ENCODE results near the gene GALNT2. TPM values are rescaled to one million over a fixed set of nuclear protein-coding genes. Genes with fewer than 3 reads are reported as not detected.

The GALNT2 gene
- polyA plus RNA-seq, 2 of the 4 experiments (the other 2 are of a cell fraction), result 66.9 to 114 TPM

DNA sequence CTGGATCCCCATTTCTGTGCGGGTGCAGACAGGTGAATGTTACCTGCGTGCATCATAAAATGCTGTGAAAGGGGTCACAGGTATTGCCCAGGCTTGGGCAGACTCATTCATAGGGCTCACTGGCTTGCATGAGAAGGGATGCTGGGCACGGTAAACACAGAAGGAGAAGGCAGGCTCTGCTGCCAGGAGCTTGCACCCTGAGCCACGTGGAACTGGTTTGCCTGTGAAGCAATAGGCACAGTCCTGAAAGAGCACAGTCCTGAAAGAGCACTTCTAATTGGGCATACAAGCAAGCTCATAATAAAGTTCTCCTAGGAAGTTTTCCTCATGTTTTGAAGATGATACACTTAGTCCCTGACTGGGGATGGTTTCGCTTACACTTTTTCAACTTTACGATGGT is 40.9 kb downstream of the GALNT2 start:
- CTCF ChIA-PET, result interaction anchor here (1.8 kb wide), 1 partner anchor 21 kb away, joined by 5 read pairs; no protein-coding TSS in a partner anchor
- no peak for FAIRE-seq
- ATAC-seq, result no peak
- 75% methylated on average over 6 of the region's 6 CpGs for WGBS (ENCODE audit: missing lambda C conversion rate)
- POLR2A ChIA-PET, result no interaction called here
- no peak for TF ChIP-seq NPAS2 (CRISPR knock-in tag; IDR thresholded peaks at IDR 0.05; ENCODE audit: borderline replicate concordance)
- TF ChIP-seq RNF2 (IDR thresholded peaks at IDR 0.05; ENCODE audit: borderline replicate concordance, low read depth), result no peak
- no peak for TF ChIP-seq NFE2L2 (conservative IDR thresholded peaks at IDR 0.05; ENCODE audit: low read length)
- TF ChIP-seq, protein P1, sequence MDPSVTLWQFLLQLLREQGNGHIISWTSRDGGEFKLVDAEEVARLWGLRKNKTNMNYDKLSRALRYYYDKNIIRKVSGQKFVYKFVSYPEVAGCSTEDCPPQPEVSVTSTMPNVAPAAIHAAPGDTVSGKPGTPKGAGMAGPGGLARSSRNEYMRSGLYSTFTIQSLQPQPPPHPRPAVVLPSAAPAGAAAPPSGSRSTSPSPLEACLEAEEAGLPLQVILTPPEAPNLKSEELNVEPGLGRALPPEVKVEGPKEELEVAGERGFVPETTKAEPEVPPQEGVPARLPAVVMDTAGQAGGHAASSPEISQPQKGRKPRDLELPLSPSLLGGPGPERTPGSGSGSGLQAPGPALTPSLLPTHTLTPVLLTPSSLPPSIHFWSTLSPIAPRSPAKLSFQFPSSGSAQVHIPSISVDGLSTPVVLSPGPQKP (IDR thresholded peaks at IDR 0.05; ENCODE audit: low read depth, low read length), result no peak
- TF ChIP-seq ZNF302 (CRISPR knock-in tag; IDR thresholded peaks at IDR 0.05), result no peak
- no peak for TF ChIP-seq MAFK (IDR thresholded peaks at IDR 0.05; ENCODE audit: partially characterized antibody)
- TF ChIP-seq, protein P2, sequence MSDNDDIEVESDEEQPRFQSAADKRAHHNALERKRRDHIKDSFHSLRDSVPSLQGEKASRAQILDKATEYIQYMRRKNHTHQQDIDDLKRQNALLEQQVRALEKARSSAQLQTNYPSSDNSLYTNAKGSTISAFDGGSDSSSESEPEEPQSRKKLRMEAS (IDR thresholded peaks at IDR 0.05), result no peak
- no peak for TF ChIP-seq MAZ (IDR thresholded peaks at IDR 0.05; ENCODE audit: borderline replicate concordance, low read depth, low read length)
- no peak for TF ChIP-seq ZFP36 (IDR thresholded peaks at IDR 0.05; ENCODE audit: borderline replicate concordance, partially characterized antibody)
- TF ChIP-seq, protein P3, sequence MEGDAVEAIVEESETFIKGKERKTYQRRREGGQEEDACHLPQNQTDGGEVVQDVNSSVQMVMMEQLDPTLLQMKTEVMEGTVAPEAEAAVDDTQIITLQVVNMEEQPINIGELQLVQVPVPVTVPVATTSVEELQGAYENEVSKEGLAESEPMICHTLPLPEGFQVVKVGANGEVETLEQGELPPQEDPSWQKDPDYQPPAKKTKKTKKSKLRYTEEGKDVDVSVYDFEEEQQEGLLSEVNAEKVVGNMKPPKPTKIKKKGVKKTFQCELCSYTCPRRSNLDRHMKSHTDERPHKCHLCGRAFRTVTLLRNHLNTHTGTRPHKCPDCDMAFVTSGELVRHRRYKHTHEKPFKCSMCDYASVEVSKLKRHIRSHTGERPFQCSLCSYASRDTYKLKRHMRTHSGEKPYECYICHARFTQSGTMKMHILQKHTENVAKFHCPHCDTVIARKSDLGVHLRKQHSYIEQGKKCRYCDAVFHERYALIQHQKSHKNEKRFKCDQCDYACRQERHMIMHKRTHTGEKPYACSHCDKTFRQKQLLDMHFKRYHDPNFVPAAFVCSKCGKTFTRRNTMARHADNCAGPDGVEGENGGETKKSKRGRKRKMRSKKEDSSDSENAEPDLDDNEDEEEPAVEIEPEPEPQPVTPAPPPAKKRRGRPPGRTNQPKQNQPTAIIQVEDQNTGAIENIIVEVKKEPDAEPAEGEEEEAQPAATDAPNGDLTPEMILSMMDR (IDR thresholded peaks at IDR 0.05), result no peak
- no peak for TF ChIP-seq TP53 (CRISPR knock-in tag; IDR thresholded peaks at IDR 0.05)
- no peak for TF ChIP-seq JUNB (IDR thresholded peaks at IDR 0.05)
- TF ChIP-seq, protein P4, sequence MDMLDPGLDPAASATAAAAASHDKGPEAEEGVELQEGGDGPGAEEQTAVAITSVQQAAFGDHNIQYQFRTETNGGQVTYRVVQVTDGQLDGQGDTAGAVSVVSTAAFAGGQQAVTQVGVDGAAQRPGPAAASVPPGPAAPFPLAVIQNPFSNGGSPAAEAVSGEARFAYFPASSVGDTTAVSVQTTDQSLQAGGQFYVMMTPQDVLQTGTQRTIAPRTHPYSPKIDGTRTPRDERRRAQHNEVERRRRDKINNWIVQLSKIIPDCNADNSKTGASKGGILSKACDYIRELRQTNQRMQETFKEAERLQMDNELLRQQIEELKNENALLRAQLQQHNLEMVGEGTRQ (IDR thresholded peaks at IDR 0.05), result no peak
- TF ChIP-seq HOXA7 (CRISPR knock-in tag; IDR thresholded peaks at IDR 0.05), result no peak
- TF ChIP-seq, protein P5, sequence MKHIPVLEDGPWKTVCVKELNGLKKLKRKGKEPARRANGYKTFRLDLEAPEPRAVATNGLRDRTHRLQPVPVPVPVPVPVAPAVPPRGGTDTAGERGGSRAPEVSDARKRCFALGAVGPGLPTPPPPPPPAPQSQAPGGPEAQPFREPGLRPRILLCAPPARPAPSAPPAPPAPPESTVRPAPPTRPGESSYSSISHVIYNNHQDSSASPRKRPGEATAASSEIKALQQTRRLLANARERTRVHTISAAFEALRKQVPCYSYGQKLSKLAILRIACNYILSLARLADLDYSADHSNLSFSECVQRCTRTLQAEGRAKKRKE (CRISPR knock-in tag; IDR thresholded peaks at IDR 0.05; ENCODE audit: low read depth), result no peak
- no peak for DNase-seq (ENCODE audit: low read depth in 1 of 2, low spot score in 1 of 2)
- H3K4me3 ChIP-seq, result no peak overlapping the region
- no peak overlapping the region for H3K4me2 ChIP-seq
- H3K27ac ChIP-seq, result peak overlapping the region in 1 of 2 experiments; percentile 94; a peak in 3 of 6 replicates
- H3K4me1 ChIP-seq, result peaks cover 79% of the 10 kb centered on the region
- H3K9me3 ChIP-seq, result no peaks in the 10 kb centered on the region

DNA sequence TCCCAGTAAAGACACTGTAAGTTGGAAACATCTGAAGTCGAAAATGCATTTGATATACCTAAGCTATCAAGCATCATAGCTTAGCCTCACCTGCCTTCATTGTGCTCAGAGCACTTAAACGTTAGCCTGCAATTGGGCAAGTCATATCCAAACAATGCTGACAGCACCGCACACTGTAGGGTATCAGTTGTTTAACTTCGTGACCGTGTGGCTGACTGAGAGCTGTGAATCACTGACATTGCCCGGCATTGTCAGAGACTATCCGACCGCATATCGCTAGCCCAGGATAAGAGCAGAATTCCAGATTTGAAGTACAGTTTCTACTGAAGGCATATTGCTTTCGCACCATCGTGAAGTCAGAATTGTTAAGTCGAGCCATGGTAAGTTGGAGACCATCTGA is 41.5 kb downstream of the GALNT2 start:
- Histone ChIP-seq H3K4me2 (no peak overlapping the region), H3K4me3 (no peak overlapping the region), H3K9me3 (no peaks in the 10 kb centered on the region), H3K27ac (peak overlapping the region in 1 of 2 experiments; percentile 19; a peak in 1 of 6 replicates), H3K4me1 (peaks cover 79% of the 10 kb centered on the region)
- FAIRE-seq (no peak), ATAC-seq (no peak), DNase-seq (ENCODE audit: low read depth in 1 of 2, low spot score in 1 of 2) (no peak)
- TF ChIP-seq, protein P4 (IDR thresholded peaks at IDR 0.05), result no peak
- no peak for TF ChIP-seq HEYL (CRISPR knock-in tag; IDR thresholded peaks at IDR 0.05)
- TF ChIP-seq RFX5 (IDR thresholded peaks at IDR 0.05), result no peak
- TF ChIP-seq HOXA7 (CRISPR knock-in tag; IDR thresholded peaks at IDR 0.05), result no peak
- no peak for TF ChIP-seq POLR2A (IDR thresholded peaks at IDR 0.05; ENCODE audit: low read length)
- no peak for TF ChIP-seq FOSB (CRISPR knock-in tag; IDR thresholded peaks at IDR 0.05)
- TF ChIP-seq, protein P6, sequence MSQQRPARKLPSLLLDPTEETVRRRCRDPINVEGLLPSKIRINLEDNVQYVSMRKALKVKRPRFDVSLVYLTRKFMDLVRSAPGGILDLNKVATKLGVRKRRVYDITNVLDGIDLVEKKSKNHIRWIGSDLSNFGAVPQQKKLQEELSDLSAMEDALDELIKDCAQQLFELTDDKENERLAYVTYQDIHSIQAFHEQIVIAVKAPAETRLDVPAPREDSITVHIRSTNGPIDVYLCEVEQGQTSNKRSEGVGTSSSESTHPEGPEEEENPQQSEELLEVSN (IDR thresholded peaks at IDR 0.05; ENCODE audit: borderline replicate concordance, low read depth), result no peak
- no peak for TF ChIP-seq EHMT2 (IDR thresholded peaks at IDR 0.05; ENCODE audit: low read depth)
- no peak for TF ChIP-seq BHLHE40 (IDR thresholded peaks at IDR 0.05; ENCODE audit: low read depth, low read length)
- TF ChIP-seq ZNF302 (CRISPR knock-in tag; IDR thresholded peaks at IDR 0.05), result no peak
- TF ChIP-seq POLR2AphosphoS2 (conservative IDR thresholded peaks at IDR 0.05; ENCODE audit: low read length), result no peak
- no peak for TF ChIP-seq NFE2L2 (conservative IDR thresholded peaks at IDR 0.05; ENCODE audit: low read length)
- ChIA-PET CTCF (interaction anchor here (0.6 to 1.4 kb wide), 2 partner anchors 13 to 35 kb away, joined by 3 read pairs; no protein-coding TSS in a partner anchor), POLR2A (no interaction called here)
- 86% methylated on average over 12 of the region's 12 CpGs for WGBS (ENCODE audit: missing lambda C conversion rate)

All from A549 (cell line).